ENCODE measurements around the gene HPSE2.

The HPSE2 gene

GRCh38 chr10:98536551-98536950 is 699.1 kb downstream of the HPSE2 start:
- Histone ChIP-seq H3K4me1 (ENCODE audit: control insufficient read depth, insufficient read depth, low read length) (no peaks in the 10 kb centered on the region), H3K27me3 (ENCODE audit: control insufficient read depth, insufficient read depth, low read length) (no peaks in the 10 kb centered on the region)

GRCh38 chr10:98533746-98534445 is 701.8 kb downstream of the HPSE2 start:
- Histone ChIP-seq H3K9me3 (ENCODE audit: control insufficient read depth, insufficient read depth, low read depth, low read length) (no peaks in the 10 kb centered on the region), H3K9ac (ENCODE audit: low read length) (no peak overlapping the region), H3K36me3 (ENCODE audit: control insufficient read depth, insufficient read depth, low read length) (no peaks in the 10 kb centered on the region), H3K4me3 (ENCODE audit: low read depth, low read length) (no peak overlapping the region), H3K4me1 (ENCODE audit: control insufficient read depth, insufficient read depth, low read length) (0 out of 2 replicates have a peak, but pooled peaks cover 4% of the 10 kb centered on the region), H3K27ac (ENCODE audit: low read depth, low read length) (no peak overlapping the region), H3K27me3 (ENCODE audit: control insufficient read depth, insufficient read depth, low read length) (no peaks in the 10 kb centered on the region)

More at GRCh38 chr10:98536551-98536950, 699.1 kb downstream of the HPSE2 start:
- Histone ChIP-seq H3K27ac (ENCODE audit: low read depth, low read length) (no peak overlapping the region), H3K4me3 (ENCODE audit: low read depth, low read length) (no peak overlapping the region), H3K36me3 (ENCODE audit: control insufficient read depth, insufficient read depth, low read length) (no peaks in the 10 kb centered on the region), H3K9ac (ENCODE audit: low read length) (no peak overlapping the region), H3K9me3 (ENCODE audit: control insufficient read depth, insufficient read depth, low read depth, low read length) (no peaks in the 10 kb centered on the region)

DNA sequence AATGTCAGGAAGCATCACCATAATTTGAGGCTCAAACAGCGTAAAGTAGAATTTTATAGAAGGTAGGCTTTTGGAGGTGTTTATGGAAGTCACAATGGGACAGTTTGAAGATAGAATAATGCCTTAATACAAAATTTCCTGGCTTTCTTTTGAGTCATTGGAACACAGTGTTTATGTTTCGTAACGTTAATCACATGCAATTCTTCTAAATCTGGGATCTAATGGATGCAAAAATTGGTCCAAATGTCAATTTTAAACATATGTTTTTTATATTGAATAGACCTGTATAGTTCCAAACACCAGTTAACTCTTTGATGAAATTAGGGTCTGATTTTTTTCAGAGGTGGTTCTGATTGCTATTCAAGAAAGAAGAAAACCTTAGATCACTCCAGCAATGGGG is 702.4 kb downstream of the HPSE2 start:
- no peaks in the 10 kb centered on the region for H3K27me3 ChIP-seq (ENCODE audit: control insufficient read depth, insufficient read depth, low read length)
- no peaks in the 10 kb centered on the region for H3K36me3 ChIP-seq (ENCODE audit: control insufficient read depth, insufficient read depth, low read length)
- H3K9ac ChIP-seq (ENCODE audit: low read length), result no peak overlapping the region
- H3K4me3 ChIP-seq (ENCODE audit: low read depth, low read length), result no peak overlapping the region
- H3K27ac ChIP-seq (ENCODE audit: low read depth, low read length), result no peak overlapping the region
- 0 out of 2 replicates have a peak, but pooled peaks cover 4% of the 10 kb centered on the region for H3K4me1 ChIP-seq (ENCODE audit: control insufficient read depth, insufficient read depth, low read length)
- no peaks in the 10 kb centered on the region for H3K9me3 ChIP-seq (ENCODE audit: control insufficient read depth, insufficient read depth, low read depth, low read length)

DNA sequence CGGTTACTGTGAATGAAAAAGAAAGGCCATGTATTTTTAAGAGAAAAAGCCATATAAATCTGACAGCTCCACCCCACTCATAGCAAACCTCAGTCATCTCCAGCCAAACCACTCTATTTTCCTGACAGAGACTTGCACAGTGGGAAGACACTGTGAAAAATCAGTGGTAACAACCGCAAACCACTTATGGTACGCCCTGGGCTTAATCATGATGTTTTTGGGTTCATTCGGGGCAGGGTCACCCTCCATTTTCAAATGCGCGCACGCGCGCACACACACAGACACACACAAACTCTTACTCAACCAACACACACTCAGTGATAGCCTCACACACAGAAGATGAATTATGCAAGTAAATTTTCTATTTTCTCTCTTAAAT is 706.9 kb downstream of the HPSE2 start:
- Histone ChIP-seq H3K9ac (ENCODE audit: low read length) (no peak overlapping the region), H3K4me1 (ENCODE audit: control insufficient read depth, insufficient read depth, low read length) (0 out of 2 replicates have a peak, but pooled peaks cover 4% of the 10 kb centered on the region), H3K4me3 (ENCODE audit: low read depth, low read length) (no peak overlapping the region), H3K36me3 (ENCODE audit: control insufficient read depth, insufficient read depth, low read length) (no peaks in the 10 kb centered on the region), H3K9me3 (ENCODE audit: control insufficient read depth, insufficient read depth, low read depth, low read length) (no peaks in the 10 kb centered on the region), H3K27me3 (ENCODE audit: control insufficient read depth, insufficient read depth, low read length) (no peaks in the 10 kb centered on the region), H3K27ac (ENCODE audit: low read depth, low read length) (no peak overlapping the region)

DNA sequence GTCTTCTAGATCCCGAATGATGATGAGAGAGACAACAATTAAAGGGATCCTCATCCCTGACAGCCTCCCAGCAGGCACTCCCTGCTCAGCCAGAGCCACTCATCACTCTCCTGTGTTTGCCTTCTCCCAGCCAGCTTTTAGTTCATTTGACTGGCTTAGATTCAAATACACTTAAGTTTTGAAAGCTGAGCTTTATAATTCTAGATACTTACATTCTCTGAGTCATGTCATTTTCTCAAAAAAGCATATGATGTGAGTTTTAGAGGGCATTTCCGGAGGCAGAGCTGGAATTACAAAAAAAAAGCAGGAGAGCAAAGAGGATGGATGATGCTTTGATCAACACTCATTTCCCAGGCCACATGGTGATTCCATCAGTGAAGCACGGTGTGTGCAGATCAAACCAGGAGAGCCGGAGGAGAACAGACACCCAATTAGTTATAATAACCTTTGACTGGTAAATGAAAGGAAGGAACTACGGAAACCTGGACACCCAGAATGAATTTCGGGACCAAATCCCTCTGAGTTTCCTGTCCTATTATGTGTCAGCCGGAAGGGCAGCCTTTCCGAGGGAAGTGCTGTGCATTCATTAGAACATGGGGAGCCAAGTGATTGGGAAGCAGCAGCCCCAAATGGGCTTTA is 707.4 kb downstream of the HPSE2 start:
- Histone ChIP-seq H3K27ac (ENCODE audit: low read depth, low read length) (no peak overlapping the region), H3K4me3 (ENCODE audit: low read depth, low read length) (no peak overlapping the region), H3K36me3 (ENCODE audit: control insufficient read depth, insufficient read depth, low read length) (no peaks in the 10 kb centered on the region), H3K9me3 (ENCODE audit: control insufficient read depth, insufficient read depth, low read depth, low read length) (no peaks in the 10 kb centered on the region), H3K27me3 (ENCODE audit: control insufficient read depth, insufficient read depth, low read length) (no peaks in the 10 kb centered on the region), H3K9ac (ENCODE audit: low read length) (no peak overlapping the region), H3K4me1 (ENCODE audit: control insufficient read depth, insufficient read depth, low read length) (0 out of 2 replicates have a peak, but pooled peaks cover 4% of the 10 kb centered on the region)

DNA sequence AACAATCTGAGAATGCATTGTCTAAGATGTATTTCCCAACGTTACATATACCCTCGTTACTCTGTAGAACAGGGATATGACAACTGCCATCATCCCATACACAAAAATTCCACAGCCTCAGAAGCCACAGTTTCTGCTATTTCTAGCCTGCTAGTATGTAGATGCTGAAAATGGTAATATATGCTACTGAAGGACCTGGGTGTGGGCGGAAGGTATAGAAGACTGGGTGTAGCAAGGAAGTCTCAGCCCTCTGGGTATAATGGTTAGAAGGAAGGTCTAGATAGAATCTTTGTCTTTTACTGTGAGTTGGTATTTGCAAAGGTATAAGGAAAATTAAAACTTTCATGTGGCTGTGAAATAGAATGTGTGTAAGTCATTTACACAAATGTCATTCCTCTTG is 709.7 kb downstream of the HPSE2 start:
- Histone ChIP-seq H3K9ac (ENCODE audit: low read length) (no peak overlapping the region), H3K36me3 (ENCODE audit: control insufficient read depth, insufficient read depth, low read length) (no peaks in the 10 kb centered on the region), H3K27ac (ENCODE audit: low read depth, low read length) (no peak overlapping the region), H3K4me1 (ENCODE audit: control insufficient read depth, insufficient read depth, low read length) (no peaks in the 10 kb centered on the region), H3K27me3 (ENCODE audit: control insufficient read depth, insufficient read depth, low read length) (no peaks in the 10 kb centered on the region), H3K9me3 (ENCODE audit: control insufficient read depth, insufficient read depth, low read depth, low read length) (no peaks in the 10 kb centered on the region), H3K4me3 (ENCODE audit: low read depth, low read length) (no peak overlapping the region)

DNA sequence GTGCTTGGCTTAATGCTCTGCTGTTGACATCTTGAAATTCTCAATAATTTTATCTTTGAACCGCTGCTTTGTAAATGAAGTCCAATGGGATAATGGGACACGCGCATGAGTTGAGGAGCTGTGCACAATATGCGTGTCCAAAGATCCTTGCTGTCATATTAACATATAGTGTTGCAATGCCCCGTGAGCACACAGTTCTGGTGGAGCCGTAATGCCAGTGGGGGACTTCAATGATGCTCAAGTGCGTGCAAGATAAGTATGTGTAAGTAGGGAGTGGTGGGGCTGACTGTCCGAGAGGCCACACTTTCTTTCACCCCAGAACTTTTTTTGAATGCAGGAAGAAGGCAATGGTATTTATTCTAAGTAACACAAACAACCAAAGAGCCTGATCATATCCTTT is 711.5 kb downstream of the HPSE2 start:
- Histone ChIP-seq H3K27me3 (ENCODE audit: control insufficient read depth, insufficient read depth, low read length) (no peaks in the 10 kb centered on the region), H3K9ac (ENCODE audit: low read length) (no peak overlapping the region), H3K4me3 (ENCODE audit: low read depth, low read length) (no peak overlapping the region), H3K27ac (ENCODE audit: low read depth, low read length) (no peak overlapping the region), H3K9me3 (ENCODE audit: control insufficient read depth, insufficient read depth, low read depth, low read length) (no peaks in the 10 kb centered on the region), H3K4me1 (ENCODE audit: control insufficient read depth, insufficient read depth, low read length) (no peaks in the 10 kb centered on the region), H3K36me3 (ENCODE audit: control insufficient read depth, insufficient read depth, low read length) (no peaks in the 10 kb centered on the region)

DNA sequence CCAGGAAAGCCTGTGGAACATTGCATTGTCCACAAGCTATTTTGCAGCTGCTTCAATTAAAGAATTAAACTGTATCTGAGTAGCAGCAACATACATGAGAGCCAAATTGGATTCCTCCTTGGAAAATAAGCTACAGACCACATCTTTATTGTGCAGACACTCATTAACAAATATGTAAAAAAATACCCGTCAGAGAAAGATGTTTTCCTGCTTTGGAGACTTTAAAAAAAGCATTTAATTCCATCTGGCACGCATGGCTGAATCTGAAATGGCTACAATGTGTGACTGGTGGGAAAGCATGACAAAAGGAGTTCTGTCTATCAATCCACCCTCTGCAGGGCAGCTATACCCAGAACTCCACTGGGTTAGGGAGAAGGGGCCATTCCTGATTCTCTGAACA is 715.8 kb downstream of the HPSE2 start:
- no peak overlapping the region for H3K27ac ChIP-seq (ENCODE audit: low read depth, low read length)
- no peaks in the 10 kb centered on the region for H3K36me3 ChIP-seq (ENCODE audit: control insufficient read depth, insufficient read depth, low read length)
- H3K9me3 ChIP-seq (ENCODE audit: control insufficient read depth, insufficient read depth, low read depth, low read length), result no peaks in the 10 kb centered on the region
- H3K27me3 ChIP-seq (ENCODE audit: control insufficient read depth, insufficient read depth, low read length), result no peaks in the 10 kb centered on the region
- H3K9ac ChIP-seq (ENCODE audit: low read length), result no peak overlapping the region
- peaks cover 3% of the 10 kb centered on the region; the same call in 1 of the 2 replicates for H3K4me1 ChIP-seq (ENCODE audit: control insufficient read depth, insufficient read depth, low read length)
- H3K4me3 ChIP-seq (ENCODE audit: low read depth, low read length), result no peak overlapping the region

- no peak overlapping the region for H3K9ac ChIP-seq (ENCODE audit: low read length)
- H3K27me3 ChIP-seq (ENCODE audit: control insufficient read depth, insufficient read depth, low read length), result no peaks in the 10 kb centered on the region
- no peaks in the 10 kb centered on the region for H3K9me3 ChIP-seq (ENCODE audit: control insufficient read depth, insufficient read depth, low read depth, low read length)
- H3K4me1 ChIP-seq (ENCODE audit: control insufficient read depth, insufficient read depth, low read length), result peaks cover 3% of the 10 kb centered on the region; the same call in 1 of the 2 replicates
- no peaks in the 10 kb centered on the region for H3K36me3 ChIP-seq (ENCODE audit: control insufficient read depth, insufficient read depth, low read length)
- H3K4me3 ChIP-seq (ENCODE audit: low read depth, low read length), result no peak overlapping the region
- no peak overlapping the region for H3K27ac ChIP-seq (ENCODE audit: low read depth, low read length)
Measured at GRCh38 chr10:98517672-98518071, 718.0 kb downstream of the HPSE2 start.

DNA sequence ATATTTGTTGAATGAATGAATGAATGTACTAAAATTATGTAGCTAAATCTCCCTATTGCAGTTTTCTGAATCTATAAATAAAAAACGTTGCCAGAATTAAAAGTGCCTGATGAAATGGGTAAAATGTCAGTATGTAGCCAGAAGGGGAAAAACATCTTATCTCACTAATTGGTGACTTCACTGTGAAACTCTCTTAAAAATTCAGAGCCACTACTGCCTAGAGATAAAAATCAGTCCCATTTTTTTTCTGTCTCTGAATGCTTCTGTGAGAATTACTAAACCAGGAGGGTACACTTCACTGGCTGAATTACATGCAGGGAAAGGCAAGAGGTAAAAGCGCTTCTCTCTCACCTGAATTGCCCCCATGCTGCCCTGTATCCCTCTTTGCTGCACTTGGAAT is 719.3 kb downstream of the HPSE2 start:
- no peaks in the 10 kb centered on the region for H3K9me3 ChIP-seq (ENCODE audit: control insufficient read depth, insufficient read depth, low read depth, low read length)
- peak overlapping the region; percentile 28 for H3K9ac ChIP-seq (ENCODE audit: low read length)
- no peak overlapping the region for H3K27ac ChIP-seq (ENCODE audit: low read depth, low read length)
- H3K27me3 ChIP-seq (ENCODE audit: control insufficient read depth, insufficient read depth, low read length), result no peaks in the 10 kb centered on the region
- peaks cover 3% of the 10 kb centered on the region; the same call in 1 of the 2 replicates for H3K4me1 ChIP-seq (ENCODE audit: control insufficient read depth, insufficient read depth, low read length)
- no peaks in the 10 kb centered on the region for H3K36me3 ChIP-seq (ENCODE audit: control insufficient read depth, insufficient read depth, low read length)
- H3K4me3 ChIP-seq (ENCODE audit: low read depth, low read length), result no peak overlapping the region

DNA sequence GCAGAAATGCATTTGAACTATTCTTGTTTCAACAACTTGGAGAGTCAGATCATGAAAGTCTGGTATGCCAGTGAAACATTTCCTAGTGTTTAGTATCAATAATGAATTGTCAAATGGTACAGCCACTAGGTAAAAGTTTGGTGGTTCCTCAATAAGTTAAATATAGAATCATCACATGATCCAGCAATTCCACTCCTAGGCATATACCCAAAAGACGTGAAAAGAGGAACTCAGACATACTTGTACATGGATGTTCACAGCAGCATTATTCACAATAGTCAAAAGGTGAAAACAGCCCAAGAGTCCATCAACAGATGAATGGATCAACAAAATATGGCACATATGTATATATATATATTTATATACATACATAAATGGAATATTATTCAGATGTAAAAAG is 721.9 kb downstream of the HPSE2 start:
- H3K27ac ChIP-seq (ENCODE audit: low read depth, low read length), result no peak overlapping the region
- H3K4me3 ChIP-seq (ENCODE audit: low read depth, low read length), result no peak overlapping the region
- H3K4me1 ChIP-seq (ENCODE audit: control insufficient read depth, insufficient read depth, low read length), result peaks cover 3% of the 10 kb centered on the region; the same call in 1 of the 2 replicates
- H3K9me3 ChIP-seq (ENCODE audit: control insufficient read depth, insufficient read depth, low read depth, low read length), result no peaks in the 10 kb centered on the region
- no peak overlapping the region for H3K9ac ChIP-seq (ENCODE audit: low read length)
- H3K27me3 ChIP-seq (ENCODE audit: control insufficient read depth, insufficient read depth, low read length), result no peaks in the 10 kb centered on the region
- H3K36me3 ChIP-seq (ENCODE audit: control insufficient read depth, insufficient read depth, low read length), result no peaks in the 10 kb centered on the region
